ENCODE measurements around the gene FBLL1. TPM values are rescaled to one million over a fixed set of nuclear protein-coding genes. Genes with fewer than 3 reads are reported as not detected.
"Not testable (repeated sequence)": the region's sequence is repeated elsewhere in the genome, so short reads cannot be mapped to it uniquely, and the experiment has no call there.

Gene FBLL1
- total RNA-seq, 1 donor, result not detected

GRCh38 chr5:168530621-168531150, 1.6 kb downstream of the FBLL1 start:
- no peak for DNase-seq (ENCODE audit: low read depth)
- no peak overlapping the region for H3K4me3 ChIP-seq (ENCODE audit: low read depth, low read length)
- no peak for TF ChIP-seq CTCF (IDR thresholded peaks at IDR 0.05; ENCODE audit: insufficient read depth, low read length)

GRCh38 chr5:168531191-168531590, 2.1 kb downstream of the FBLL1 start:
- no peak overlapping the region for H3K4me3 ChIP-seq (ENCODE audit: low read depth, low read length)
- no peak for TF ChIP-seq CTCF (IDR thresholded peaks at IDR 0.05; ENCODE audit: insufficient read depth, low read length)
- no peak for DNase-seq (ENCODE audit: low read depth)

GRCh38 chr5:168531987-168532864, 3.1 kb downstream of the FBLL1 start:
- no peak for DNase-seq (ENCODE audit: low read depth)
- no peak for TF ChIP-seq CTCF (IDR thresholded peaks at IDR 0.05; ENCODE audit: insufficient read depth, low read length)
- H3K4me3 ChIP-seq (ENCODE audit: low read depth, low read length), result no peak overlapping the region

GRCh38 chr5:168534351-168534750, 5.2 kb downstream of the FBLL1 start:
- not testable (repeated sequence) for H3K4me3 ChIP-seq (ENCODE audit: low read depth, low read length); DNase-seq (ENCODE audit: low read depth)

GRCh38 chr5:168537176-168537575, 8.1 kb downstream of the FBLL1 start:
- TF ChIP-seq CTCF (IDR thresholded peaks at IDR 0.05; ENCODE audit: insufficient read depth, low read length), result no peak
- no peak for DNase-seq (ENCODE audit: low read depth)
- H3K4me3 ChIP-seq (ENCODE audit: low read depth, low read length), result no peak overlapping the region

GRCh38 chr5:168549554-168549953, 20.4 kb downstream of the FBLL1 start:
- H3K4me3 ChIP-seq (ENCODE audit: low read depth, low read length), result no peak overlapping the region
- no peak for TF ChIP-seq CTCF (IDR thresholded peaks at IDR 0.05; ENCODE audit: insufficient read depth, low read length)
- DNase-seq (ENCODE audit: low read depth), result no peak

GRCh38 chr5:168550656-168551055, 21.6 kb downstream of the FBLL1 start:
- peak; percentile 7 for DNase-seq (ENCODE audit: low read depth)
- H3K4me3 ChIP-seq (ENCODE audit: low read depth, low read length), result no peak overlapping the region
- no peak for TF ChIP-seq CTCF (IDR thresholded peaks at IDR 0.05; ENCODE audit: insufficient read depth, low read length)

Measured in fibroblast of the aortic adventitia (primary cell).